Omental fat pad (tissue), 4 donors: ENCODE data around the gene MTHFD2L. TPM values are rescaled to one million over a fixed set of nuclear protein-coding genes. Genes with fewer than 3 reads are reported as not detected.

Experiments
- ATAC-seq: fragments of 150-250 bp; one replicate; pipeline ENCODE4 v1.9.1; 2016; ENCODE audit warnings: mild to moderate bottlenecking, moderate library complexity; ENCODE audit not compliant: low FRiP score
- DNase-seq: peaks from one replicate; pipeline ENCODE4 v3.0.0-alpha.2; 2019; ENCODE audit warnings: low spot score
- CTCF ChIP-seq, 3 donors: fragments of 450-650 bp; IDR thresholded peaks; one replicate each; pipeline ENCODE4 v1.5.1; 2016 to 2017; ENCODE audit warnings: antibody characterized with exemption in 3 of 3, mild to moderate bottlenecking in 3 of 3, moderate library complexity in 2 of 3
- total RNA-seq, 4 donors: library from RNA; depleted of rRNA; stranded (reverse); fragments of >200 nt; gene quantifications; one replicate each; pipeline ENCODE4 v1.1.0, GENCODE V29; 2016

MTHFD2L gene
- total RNA-seq, 4 donors from 2014 or later = 12.2 to 23.2 (median 18.4) TPM

GRCh38 chr4:74168841-74169240, 10.9 kb downstream of the MTHFD2L start:
- ATAC-seq (no peak), DNase-seq (no peak)

GRCh38 chr4:74173321-74173720, 15.4 kb downstream of the MTHFD2L start:
- no peak for TF ChIP-seq CTCF (IDR thresholded peaks at IDR 0.05)
- DNase-seq = no peak
- ATAC-seq = no peak

More at GRCh38 chr4:74168841-74169240, 10.9 kb downstream of the MTHFD2L start:
- no peak for TF ChIP-seq CTCF (IDR thresholded peaks at IDR 0.05)

DNA sequence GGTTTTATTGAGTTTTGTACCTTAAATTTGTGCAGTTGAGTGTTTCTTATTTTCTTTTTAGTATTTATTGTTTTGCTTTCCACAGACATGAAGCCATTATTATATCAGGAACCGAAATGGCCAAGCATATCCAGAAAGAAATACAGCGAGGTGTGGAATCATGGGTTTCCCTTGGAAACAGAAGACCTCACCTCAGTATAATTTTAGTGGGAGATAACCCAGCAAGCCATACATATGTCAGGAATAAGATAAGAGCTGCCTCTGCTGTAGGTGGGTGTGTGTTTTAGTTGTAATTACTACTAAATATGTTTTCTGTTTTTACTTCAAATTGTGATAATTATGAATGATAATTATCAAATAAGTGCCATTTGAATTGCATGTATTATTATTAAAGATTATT, 16.5 kb downstream of the MTHFD2L start:
- ATAC-seq (no peak), DNase-seq (no peak)
- no peak for TF ChIP-seq CTCF (IDR thresholded peaks at IDR 0.05)

GRCh38 chr4:74174941-74175340, 17.0 kb downstream of the MTHFD2L start:
- DNase-seq (no peak), ATAC-seq (no peak)
- TF ChIP-seq CTCF (IDR thresholded peaks at IDR 0.05) = no peak

- ATAC-seq = no peak
These were observed 17.5 kb downstream of the MTHFD2L start for GRCh38 chr4:74175379-74175778.

DNA sequence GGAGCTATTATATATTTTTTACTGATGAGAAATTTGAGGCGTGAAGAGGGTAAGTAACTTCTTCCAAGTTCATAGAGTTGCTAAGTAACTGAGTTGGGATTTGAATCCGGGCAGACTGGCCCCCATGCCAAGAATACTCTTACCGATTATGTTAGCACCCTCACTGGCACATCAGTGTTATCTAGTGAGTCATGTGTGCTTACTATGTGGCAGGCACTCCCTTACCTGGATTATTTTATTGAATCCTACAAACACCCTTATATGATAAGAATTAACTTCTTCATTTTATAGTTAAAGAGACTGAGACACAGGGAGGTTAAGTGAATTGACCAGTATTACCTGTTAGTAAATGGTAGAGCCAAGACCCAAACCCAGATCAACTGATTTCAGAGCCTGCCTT, 20.9 kb downstream of the MTHFD2L start:
- no peak for TF ChIP-seq CTCF (IDR thresholded peaks at IDR 0.05)
- no peak for ATAC-seq
- no peak for DNase-seq

More at GRCh38 chr4:74175379-74175778, 17.5 kb downstream of the MTHFD2L start:
- TF ChIP-seq CTCF (IDR thresholded peaks at IDR 0.05) = no peak
- DNase-seq = no peak

DNA sequence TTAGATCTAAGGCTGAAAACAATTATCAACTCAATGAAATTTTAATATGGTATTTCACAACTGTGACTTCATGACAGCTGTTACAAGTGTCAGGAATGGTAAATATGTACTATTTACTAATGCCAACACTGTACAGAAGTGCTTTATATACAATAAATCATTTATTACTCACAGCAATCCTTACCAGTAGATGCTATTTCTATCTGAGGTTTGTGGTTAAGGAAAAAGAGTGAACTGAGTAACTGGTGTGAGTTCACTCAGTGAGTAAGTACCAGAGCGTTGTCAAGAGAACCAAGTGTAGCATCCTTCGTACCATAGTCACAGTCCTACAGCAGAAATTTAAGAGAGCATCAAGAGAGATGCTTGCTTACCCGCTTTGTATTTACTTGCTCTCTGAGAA, 23.3 kb downstream of the MTHFD2L start:
- DNase-seq (no peak), ATAC-seq (no peak)
- TF ChIP-seq CTCF (IDR thresholded peaks at IDR 0.05) = no peak
